HepG2 (cell line): Measurements from ENCODE around the gene PCGF2. TPM values are rescaled to one million over a fixed set of nuclear protein-coding genes. Genes with fewer than 3 reads are reported as not detected.

Source experiments
- AGO1 ChIP-seq: fragments of 200-400 bp; formaldehyde crosslinking; IDR thresholded peaks from 2 replicates; pipeline ENCODE4 v1.6.1; 2017; ENCODE audit warnings: mild to moderate bottlenecking, low read depth, low read length, moderate library complexity; ENCODE audit not compliant: poor library complexity, severe bottlenecking
- AHR ChIP-seq: IDR thresholded peaks from 2 replicates; pipeline ENCODE4 v1.6.1; 2018; ENCODE audit warnings: missing genetic modification reagents, missing compliant biosample characterization
- ARNTL ChIP-seq: sonication (generic); formaldehyde crosslinking; IDR thresholded peaks from 2 replicates; pipeline ENCODE4 v1.4.0; 2020; ENCODE audit warnings: mild to moderate bottlenecking, missing genetic modification reagents
- ELF1 ChIP-seq: sonication (generic); formaldehyde crosslinking; IDR thresholded peaks from 2 replicates; pipeline ENCODE4 v1.4.0; 2020; ENCODE audit warnings: missing genetic modification reagents
- ETS1 ChIP-seq: sonication (generic); formaldehyde crosslinking; IDR thresholded peaks from 2 replicates; pipeline ENCODE4 v1.4.0; 2020; ENCODE audit warnings: missing genetic modification reagents
- GABPA ChIP-seq, 2 experiments: IDR thresholded peaks; 2 replicates each; pipeline ENCODE4 v1.6.1; 2011 to 2016; ENCODE audit warnings: low read depth in 2 of 2, low read length in 1 of 2, missing biosample characterization in 1 of 2, missing genetic modification characterization in 1 of 2
- GTF2F1 ChIP-seq: fragments of 150-350 bp; IDR thresholded peaks from 2 replicates; pipeline ENCODE4 v1.6.1; 2014; ENCODE audit warnings: low read length
- JUNB ChIP-seq: sonication (generic); formaldehyde crosslinking; IDR thresholded peaks from 2 replicates; pipeline ENCODE4 v1.8.0; 2022; ENCODE audit warnings: missing genetic modification reagents, mild to moderate bottlenecking, borderline replicate concordance
- KLF15 ChIP-seq: sonication (generic); formaldehyde crosslinking; IDR thresholded peaks from 2 replicates; pipeline ENCODE4 v1.8.1; 2023; ENCODE audit warnings: borderline replicate concordance, mild to moderate bottlenecking, inconsistent platforms, missing genetic modification reagents, mixed read lengths
- NR2F1 ChIP-seq, 2 experiments: fragments of 450-650 bp in 1 of 2; formaldehyde crosslinking in 1 of 2; IDR thresholded peaks; 2 replicates each; pipeline versions ENCODE4 v1.5.0 to v1.6.1; 2016 to 2020; ENCODE audit warnings: mild to moderate bottlenecking in 1 of 2, missing compliant biosample characterization in 1 of 2, missing genetic modification reagents in 1 of 2, moderate library complexity in 1 of 2
- PATZ1 ChIP-seq: sonication (generic); formaldehyde crosslinking; IDR thresholded peaks from 2 replicates; pipeline ENCODE4 v1.4.0; 2020; ENCODE audit warnings: missing genetic modification reagents
- RBM39 ChIP-seq: fragments of 200-400 bp; formaldehyde crosslinking; IDR thresholded peaks from one replicate; pipeline ENCODE4 v1.6.1; 2018; ENCODE audit warnings: antibody characterized with exemption, mild to moderate bottlenecking, low read depth, low read length; ENCODE audit not compliant: poor library complexity, severe bottlenecking
- SETDB1 ChIP-seq: sonication (generic); formaldehyde crosslinking; IDR thresholded peaks from 2 replicates; pipeline ENCODE4 v1.5.1; 2020; ENCODE audit warnings: missing genetic modification reagents, mild to moderate bottlenecking, borderline replicate concordance
- SIN3A ChIP-seq: IDR thresholded peaks from 2 replicates; pipeline ENCODE4 v1.6.1; 2011; ENCODE audit warnings: low read depth, mild to moderate bottlenecking, control low read depth, low read length, borderline replicate concordance
- ZNF317 ChIP-seq: sonication (generic); formaldehyde crosslinking; IDR thresholded peaks from 2 replicates; pipeline ENCODE4 v1.5.0; 2020; ENCODE audit warnings: mild to moderate bottlenecking, missing genetic modification reagents
- ZNF557 ChIP-seq: sonication (generic); formaldehyde crosslinking; IDR thresholded peaks from 2 replicates; pipeline ENCODE4 v1.4.0; 2020; ENCODE audit warnings: missing genetic modification reagents
- ZNF597 ChIP-seq: sonication (generic); formaldehyde crosslinking; IDR thresholded peaks from 2 replicates; pipeline ENCODE4 v1.5.0; 2020; ENCODE audit warnings: missing genetic modification reagents
- ZNF713 ChIP-seq: sonication (generic); formaldehyde crosslinking; IDR thresholded peaks from 2 replicates; pipeline ENCODE4 v1.4.0; 2020; ENCODE audit warnings: mild to moderate bottlenecking, missing genetic modification reagents
- ZNF773 ChIP-seq: sonication (generic); formaldehyde crosslinking; IDR thresholded peaks from 2 replicates; pipeline ENCODE4 v1.4.0; 2020; ENCODE audit warnings: missing genetic modification reagents, borderline replicate concordance
- ZNF784 ChIP-seq: sonication (generic); formaldehyde crosslinking; IDR thresholded peaks from 2 replicates; pipeline ENCODE4 v1.5.1; 2020; ENCODE audit warnings: missing genetic modification reagents, mild to moderate bottlenecking, borderline replicate concordance
- ZNF800 ChIP-seq: sonication (generic); formaldehyde crosslinking; IDR thresholded peaks from 2 replicates; pipeline ENCODE4 v1.4.0; 2020; ENCODE audit warnings: missing genetic modification reagents
- polyA plus RNA-seq, 8 experiments: library from polyadenylated mRNA; depleted of rRNA in 3 of 8; stranded (reverse) in 7 of 8; unstranded in 1 of 8; fragments of >200 nt; fragmentation: Illumina TruSeq in 4 of 8; extraction: Trizol in 4 of 8; gene quantifications; 2 replicates each; pipeline versions ENCODE4 v1.2.1 to v1.2.3, GENCODE V29; 2011 to 2016; ENCODE audit warnings: low read depth in 4 of 8, missing spikeins in 1 of 8, mixed read lengths in 1 of 8; ENCODE audit not compliant: insufficient read depth in 1 of 8
- total RNA-seq, 5 experiments: library from RNA; depleted of rRNA; stranded (reverse); fragments of >200 nt; fragmentation: Illumina TruSeq; extraction: Trizol; gene quantifications; 2 replicates each; pipeline ENCODE4 v1.2.3, GENCODE V29; 2016; ENCODE audit warnings: low read depth in 1 of 5

The PCGF2 gene
- total and polyA plus RNA-seq, 2 of the 13 experiments (the other 11 are each of a cell fraction or from before 2014, with no cell fraction given): 11.6 to 29.4 TPM

- peak; percentile 83; the same call in 1 of the 2 replicates for TF ChIP-seq AHR (CRISPR knock-in tag)
- TF ChIP-seq NR2F1 (CRISPR knock-in tag; IDR thresholded peaks at IDR 0.05): peak; percentile 13 to 50; a peak in 1 of 4 replicates
- TF ChIP-seq ZNF597 (CRISPR knock-in tag): peak; percentile 60; the same call in 1 of the 2 replicates
- peak; percentile 67; the same call in 1 of the 2 replicates for TF ChIP-seq ZNF773
- TF ChIP-seq ZNF557 (CRISPR knock-in tag): 0 out of 2 replicates have a peak, but pooled peaks have one; percentile 8
- peak; percentile 3 for TF ChIP-seq ARNTL (CRISPR knock-in tag)
- TF ChIP-seq SETDB1 (CRISPR knock-in tag): no peak
- TF ChIP-seq ELF1 (CRISPR knock-in tag): peak; percentile 68
- peak; percentile 74 for TF ChIP-seq GABPA (IDR thresholded peaks at IDR 0.05; ENCODE audit: low read depth, low read length)
- peak; percentile 76 for TF ChIP-seq GABPA (CRISPR knock-in tag; IDR thresholded peaks at IDR 0.05; ENCODE audit: low read depth)
- TF ChIP-seq GTF2F1: peak; percentile 49; the same call in 1 of the 2 replicates
- peak; percentile 80; the same call in 1 of the 2 replicates for TF ChIP-seq ZNF800
- TF ChIP-seq RBM39: peak; percentile 22
- TF ChIP-seq PATZ1 (CRISPR knock-in tag): peak; percentile 86
- TF ChIP-seq ZNF713 (CRISPR knock-in tag): no peak
- no peak; the same call in 1 of the 2 replicates for TF ChIP-seq KLF15 (CRISPR knock-in tag)
- TF ChIP-seq ETS1 (CRISPR knock-in tag): no peak; the same call in 1 of the 2 replicates
- peak; percentile 81 for TF ChIP-seq AGO1
- peak; percentile 92; the same call in 1 of the 2 replicates for TF ChIP-seq SIN3A
- TF ChIP-seq ZNF317: peak; percentile 59; the same call in 1 of the 2 replicates
- no peak for TF ChIP-seq ZNF784 (CRISPR knock-in tag)
- 0 out of 2 replicates have a peak, but pooled peaks have one; percentile 61 for TF ChIP-seq JUNB (CRISPR knock-in tag)
Observed at GRCh38 chr17:38702166-38702915, 45.8 kb downstream of the PCGF2 start (continued).
